ENCODE data around the gene MTHFD2. TPM values are rescaled to one million over a fixed set of nuclear protein-coding genes. Genes with fewer than 3 reads are reported as not detected.

Gene MTHFD2
- total and polyA plus RNA-seq, 2 of the 8 experiments (the other 6 are each of a cell fraction or from before 2014, with no cell fraction given) = 99.5 to 291 TPM

DNA sequence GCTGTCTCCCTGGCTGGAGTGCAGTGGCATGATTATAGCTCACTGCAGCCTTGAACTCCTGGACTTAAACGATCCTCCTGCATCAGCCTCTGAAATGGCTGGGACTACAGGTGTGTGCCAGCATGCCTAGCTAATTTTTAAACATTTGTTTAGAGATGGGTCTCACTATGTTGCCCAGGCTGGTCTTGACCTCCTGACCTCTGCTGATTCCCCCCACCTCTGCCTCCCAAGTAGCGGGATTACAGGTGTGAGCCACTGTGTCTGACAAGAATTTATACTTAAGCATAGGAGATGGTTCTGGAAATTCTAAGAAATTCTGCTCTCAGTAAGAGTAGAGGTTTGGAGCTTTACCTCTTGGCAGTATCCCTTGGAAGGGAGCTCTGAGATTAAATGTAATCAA, 18.2 kb downstream of the MTHFD2 start:
- Histone ChIP-seq H3K9ac (replicated peaks in 1 of 4; ENCODE audit: extremely low read depth in 1 of 4, low read depth in 3 of 4, low read length in 3 of 4) (no peak overlapping the region; a peak in 1 of 7 replicates), H3K79me2 (ENCODE audit: control insufficient read depth in 1 of 2, insufficient read depth in 2 of 2, low read length in 2 of 2) (0 out of 4 replicates have a peak, but pooled peaks cover 0 to 3% of the 10 kb centered on the region in 2 experiments), H3K4ac (replicated peaks; ENCODE audit: insufficient read length, low read depth, low read length) (no peak overlapping the region), H4K91ac (replicated peaks; ENCODE audit: insufficient read length, low read length) (no peak overlapping the region), H3K27me3 (replicated peaks in 1 of 4; ENCODE audit: control insufficient read depth in 3 of 4, extremely low read depth in 1 of 4, insufficient read depth in 3 of 4, low read length in 3 of 4) (no peaks in the 10 kb centered on the region), H2BK12ac (ENCODE audit: low read depth, low read length) (no peak overlapping the region), H3K9me3 (ENCODE audit: insufficient read depth in 2 of 2, low read depth in 1 of 2, low read length in 1 of 2) (no peaks in the 10 kb centered on the region), H2BK15ac (ENCODE audit: low read length) (no peak overlapping the region), H2AFZ (ENCODE audit: low read length) (no peak overlapping the region), H2AK5ac (ENCODE audit: low read depth, low read length) (no peak overlapping the region), H3K27ac (ENCODE audit: low read depth, low read length) (no peak overlapping the region), H4K5ac (ENCODE audit: insufficient read length, low read depth, low read length) (no peak overlapping the region), H3K14ac (ENCODE audit: insufficient read length) (no peak overlapping the region), H3K4me2 (ENCODE audit: insufficient read depth in 1 of 2, low read depth in 2 of 2, low read length in 2 of 2) (no peak overlapping the region), H2BK5ac (ENCODE audit: low read depth, low read length) (no peak overlapping the region), H4K20me1 (replicated peaks in 1 of 2; ENCODE audit: control insufficient read depth in 1 of 2, insufficient read depth in 2 of 2, low read length in 2 of 2) (peaks cover 2 to 5% of the 10 kb centered on the region in 2 experiments), H3K23ac (ENCODE audit: insufficient read length) (no peak overlapping the region), H3K79me1 (ENCODE audit: low read depth, low read length) (no peaks in the 10 kb centered on the region), H3K18ac (ENCODE audit: extremely low read depth, low read length) (no peak overlapping the region), H2BK20ac (ENCODE audit: low read length) (no peak overlapping the region), H3K36me3 (ENCODE audit: control insufficient read depth in 2 of 4, insufficient read depth in 4 of 4, low read length in 3 of 4) (peaks cover 9 to 84% (median 47%) of the 10 kb centered on the region in 4 experiments), H4K8ac (ENCODE audit: extremely low read depth, insufficient read depth, low read length) (no peak overlapping the region), H3K56ac (replicated peaks; ENCODE audit: insufficient read length, low read depth, low read length) (no peak overlapping the region), H2BK120ac (replicated peaks; ENCODE audit: low read depth, low read length) (no peak overlapping the region), H3K23me2 (ENCODE audit: low read depth, low read length) (no peaks in the 10 kb centered on the region), H3K4me3 (ENCODE audit: extremely low read depth in 1 of 4, insufficient read depth in 2 of 4, low read depth in 3 of 4, low read length in 4 of 4) (no peak overlapping the region), H3K4me1 (replicated peaks in 1 of 4; ENCODE audit: control insufficient read depth in 3 of 4, insufficient read depth in 4 of 4, low read length in 3 of 4) (no peaks in the 10 kb centered on the region)
- DNase-seq (ENCODE audit: low read depth in 1 of 2, low spot score in 2 of 2) (peak in 1 of 2 experiments; percentile 16), FAIRE-seq (no peak)
- CTCF ChIA-PET (ENCODE audit: partially characterized antibody) = interaction anchor here (1.0 to 2.3 kb wide), 4 partner anchors 10 to 33 kb away, joined by 3 to 10 read pairs (median 6); partner anchors contain the start of gene MTHFD2
- POLR2A ChIA-PET (ENCODE audit: partially characterized antibody) = interaction anchor here (1.7 to 72.1 kb wide), 3 partner anchors 12 to 39 kb away, joined by 6 to 2699 read pairs (median 73); partner anchors contain the start of genes BOLA3, MOB1A and MTHFD2
- TF ChIP-seq, protein P1, sequence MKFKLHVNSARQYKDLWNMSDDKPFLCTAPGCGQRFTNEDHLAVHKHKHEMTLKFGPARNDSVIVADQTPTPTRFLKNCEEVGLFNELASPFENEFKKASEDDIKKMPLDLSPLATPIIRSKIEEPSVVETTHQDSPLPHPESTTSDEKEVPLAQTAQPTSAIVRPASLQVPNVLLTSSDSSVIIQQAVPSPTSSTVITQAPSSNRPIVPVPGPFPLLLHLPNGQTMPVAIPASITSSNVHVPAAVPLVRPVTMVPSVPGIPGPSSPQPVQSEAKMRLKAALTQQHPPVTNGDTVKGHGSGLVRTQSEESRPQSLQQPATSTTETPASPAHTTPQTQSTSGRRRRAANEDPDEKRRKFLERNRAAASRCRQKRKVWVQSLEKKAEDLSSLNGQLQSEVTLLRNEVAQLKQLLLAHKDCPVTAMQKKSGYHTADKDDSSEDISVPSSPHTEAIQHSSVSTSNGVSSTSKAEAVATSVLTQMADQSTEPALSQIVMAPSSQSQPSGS (IDR thresholded peaks at IDR 0.05; ENCODE audit: low read length) = no peak
- TF ChIP-seq TEAD4 (IDR thresholded peaks at IDR 0.05; ENCODE audit: low read depth, low read length) (no peak), SP4 (IDR thresholded peaks at IDR 0.05; ENCODE audit: low read length) (no peak), ZNF274 (IDR thresholded peaks at IDR 0.05; ENCODE audit: borderline replicate concordance, extremely low read depth, low read length) (no peak), POLR2AphosphoS5 (IDR thresholded peaks at IDR 0.05; ENCODE audit: low read depth, low read length) (peak; percentile 43), EP300 (IDR thresholded peaks at IDR 0.05; ENCODE audit: borderline replicate concordance in 1 of 2, low read depth in 2 of 2, low read length in 2 of 2) (no peak)
- 92% methylated on average over 2 of the region's 2 CpGs; no CpG with 5 or more reads in 1 of the 2 experiments for WGBS, 2 experiments (ENCODE audit: extremely low coverage in 1 of 2, insufficient coverage in 1 of 2, insufficient read length in 1 of 2, insufficient replicate concordance in 2 of 2, low coverage in 1 of 2, low lambda C conversion rate in 2 of 2, missing lambda C conversion rate in 1 of 2)
